ENCODE results near the gene TSEN34.
A peak's percentile ranks its signal among the peaks of the same experiment; 100 is the strongest.

TSEN34 gene

GRCh38 chr19:54186934-54187381 lies 4.2 kb upstream of the TSEN34 start:
- no peak for DNase-seq (ENCODE audit: low spot score)
- ChIA-PET POLR2A (ENCODE audit: low non-redundant PET) (no interaction called here), CTCF (interaction anchor here (0.9 kb wide), 1 partner anchor 44 kb away, joined by 3 read pairs; no protein-coding TSS in a partner anchor)
- no peak for TF ChIP-seq CTCF (conservative IDR thresholded peaks at IDR 0.05; ENCODE audit: low read depth)
- H3K27ac ChIP-seq, result peak overlapping the region; percentile 95

- DNase-seq (ENCODE audit: low spot score), result no peak
- no peak for TF ChIP-seq CTCF (conservative IDR thresholded peaks at IDR 0.05; ENCODE audit: low read depth)
- H3K27ac ChIP-seq, result peak overlapping the region; percentile 95
- ChIA-PET POLR2A (ENCODE audit: low non-redundant PET) (interaction anchor here (1.6 kb wide), 1 partner anchor 260 kb away, joined by 5 read pairs; the partner anchor contains the start of gene LENG8), CTCF (interaction anchor here (0.6 to 1.6 kb wide), 4 partner anchors 9 to 81 kb away, joined by 3 to 6 read pairs (median 4); partner anchors contain the start of gene TMC4)
Measured at GRCh38 chr19:54188215-54188871, 2.8 kb upstream of the TSEN34 start.

GRCh38 chr19:54189145-54189734 lies 1.9 kb upstream of the TSEN34 start, which contains the start of gene MBOAT7:
Gene MBOAT7 (minus strand): TSS chr19:54189580. CDS start chr19:54188508, 1,072 bp downstream.
- H3K27ac ChIP-seq, result peak within 1 kb of the TSS; percentile 95
- DNase-seq (ENCODE audit: low spot score), result no peak
- peak; percentile 56; the same call in 1 of the 2 replicates for TF ChIP-seq CTCF (conservative IDR thresholded peaks at IDR 0.05; ENCODE audit: low read depth)
- ChIA-PET POLR2A (ENCODE audit: low non-redundant PET) (interaction anchor here (0.7 to 1.7 kb wide), 4 partner anchors 10 to 259 kb away, joined by 3 to 9 read pairs (median 4); partner anchors contain the start of genes LENG8 and RPS9), CTCF (interaction anchor here (0.7 to 1.6 kb wide), 3 partner anchors 10 to 947 kb away, joined by 3 to 6 read pairs (median 5); partner anchors contain the start of gene TMC4)

GRCh38 chr19:54189735-54190502 lies 1.2 kb upstream of the TSEN34 start:
- peak overlapping the region; percentile 95 for H3K27ac ChIP-seq
- POLR2A ChIA-PET (ENCODE audit: low non-redundant PET), result interaction anchor here (0.7 to 1.7 kb wide), 4 partner anchors 9 to 259 kb away, joined by 3 to 9 read pairs (median 4); partner anchors contain the start of genes LENG8 and RPS9
- no peak for TF ChIP-seq CTCF (conservative IDR thresholded peaks at IDR 0.05; ENCODE audit: low read depth)
- peak; percentile 97 for DNase-seq (ENCODE audit: low spot score)
- CTCF ChIA-PET, result interaction anchor here (0.7 to 1.6 kb wide), 2 partner anchors 11 to 947 kb away, joined by 3 to 5 read pairs; no protein-coding TSS in a partner anchor

GRCh38 chr19:54190503-54191010 lies 551 bp upstream of the TSEN34 start:
- POLR2A ChIA-PET (ENCODE audit: low non-redundant PET), result interaction anchor here (1.6 to 1.7 kb wide), 2 partner anchors 8 to 10 kb away, joined by 4 to 9 read pairs; partner anchors contain the start of gene RPS9
- CTCF ChIA-PET, result interaction anchor here (0.6 kb wide), 1 partner anchor 21 kb away, joined by 5 read pairs; no protein-coding TSS in a partner anchor
- no peak for TF ChIP-seq CTCF (conservative IDR thresholded peaks at IDR 0.05; ENCODE audit: low read depth)
- peak overlapping the region; percentile 95 for H3K27ac ChIP-seq
- peak; percentile 89 for DNase-seq (ENCODE audit: low spot score)

All from RWPE1 (cell line).